Ovary (tissue), 3 donors: ENCODE results near the gene WDR76.

Experiments used
- CTCF ChIP-seq, 3 donors: fragments of 450-650 bp in 2 of 3; fragments of 200-600 bp in 1 of 3; IDR thresholded peaks; one replicate each; pipeline versions ENCODE4 v1.5.1 to v1.8.0; 2016 to 2022; ENCODE audit warnings: antibody characterized with exemption in 3 of 3, mild to moderate bottlenecking in 1 of 3
- EP300 ChIP-seq: sonication (generic); formaldehyde crosslinking; IDR thresholded peaks from one replicate; pipeline ENCODE4 v1.6.1; 2017; ENCODE audit warnings: antibody characterized with exemption
- donor health status: DM: no; HTN: no; CAD: no.

DNA sequence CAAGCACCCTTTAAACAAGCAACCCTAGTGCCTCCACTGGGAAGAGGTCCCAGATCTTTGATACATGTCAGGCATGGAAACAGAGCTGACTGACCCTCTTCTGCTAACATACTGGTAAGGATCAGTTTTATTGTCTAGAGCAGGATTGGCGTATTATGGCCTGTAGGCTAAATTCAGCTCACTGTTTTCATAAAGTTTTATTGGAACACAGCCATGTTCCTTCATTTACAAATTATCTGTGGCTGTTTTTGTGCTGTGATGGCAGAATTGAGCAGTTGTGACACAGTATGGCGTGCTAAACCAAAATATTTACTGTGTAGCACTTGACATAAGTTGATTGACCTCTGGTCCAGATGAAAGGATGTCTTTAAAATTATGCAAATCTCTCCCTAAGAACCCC, 45.0 kb downstream of the WDR76 start:
- no peak for TF ChIP-seq EP300
- TF ChIP-seq CTCF (IDR thresholded peaks at IDR 0.05) = no peak
